HG03354 (cell line): ENCODE measurements around the gene TRHDE.

Source experiments
- ATAC-seq: cut with Tn5 transposase; IDR thresholded peaks from one replicate; pipeline ENCODE4 v1.9.1; 2021; ENCODE audit warnings: mild to moderate bottlenecking; ENCODE audit not compliant: unreplicated experiment, poor library complexity, severe bottlenecking

The TRHDE gene

GRCh38 chr12:72406111-72406510 lies 133.9 kb downstream of the TRHDE start:
- no peak for ATAC-seq

- ATAC-seq = no peak
Measured at GRCh38 chr12:72432037-72432604, 160.0 kb downstream of the TRHDE start.

GRCh38 chr12:72433298-72433697 lies 161.1 kb downstream of the TRHDE start:
- no peak for ATAC-seq

GRCh38 chr12:72434999-72435398 lies 162.8 kb downstream of the TRHDE start:
- no peak for ATAC-seq

- no peak for ATAC-seq
Measured at GRCh38 chr12:72442217-72442616, 170.0 kb downstream of the TRHDE start.

- ATAC-seq = no peak
Measured at GRCh38 chr12:72444125-72444524, 172.0 kb downstream of the TRHDE start.

DNA sequence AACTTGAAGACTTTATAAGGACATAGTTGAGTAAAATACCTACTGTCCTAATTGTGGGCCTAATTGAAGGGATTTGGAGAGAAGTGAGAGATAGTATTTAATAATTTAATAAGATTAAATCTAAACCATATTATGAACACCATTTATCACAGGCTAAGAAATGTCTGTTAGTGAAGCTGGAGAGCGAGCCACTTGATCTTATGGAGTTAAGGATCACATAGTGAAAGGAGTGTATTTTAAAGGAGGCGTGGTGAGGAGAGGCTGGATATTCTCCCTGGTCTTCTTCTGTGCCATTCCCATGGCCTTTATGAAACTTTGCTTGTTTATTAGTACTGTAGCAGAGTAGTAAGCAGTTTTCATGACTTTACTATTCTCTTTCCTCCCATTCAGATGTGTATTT lies 172.4 kb downstream of the TRHDE start:
- no peak for ATAC-seq

DNA sequence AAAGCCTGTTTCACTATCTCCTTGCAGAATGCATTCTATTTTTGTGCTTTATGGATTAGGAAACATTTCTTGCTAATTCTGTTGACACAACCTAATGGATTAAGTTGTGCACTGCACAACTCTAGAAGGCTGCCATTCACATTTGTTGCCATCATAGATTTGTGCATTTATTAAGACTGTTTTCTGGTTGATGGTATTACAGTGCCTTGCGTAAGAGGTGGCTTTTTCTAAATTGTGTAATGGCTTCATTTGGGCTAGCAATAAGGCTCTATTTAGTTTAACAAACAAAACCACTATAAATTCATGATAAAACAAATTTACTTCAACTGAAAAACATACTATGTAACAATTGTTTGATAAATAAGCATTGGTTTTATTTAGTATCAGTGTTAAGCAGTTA lies 175.9 kb downstream of the TRHDE start:
- ATAC-seq = no peak

GRCh38 chr12:72448805-72449204 lies 176.6 kb downstream of the TRHDE start:
- no peak for ATAC-seq

GRCh38 chr12:72453066-72453465 lies 180.9 kb downstream of the TRHDE start:
- no peak for ATAC-seq

DNA sequence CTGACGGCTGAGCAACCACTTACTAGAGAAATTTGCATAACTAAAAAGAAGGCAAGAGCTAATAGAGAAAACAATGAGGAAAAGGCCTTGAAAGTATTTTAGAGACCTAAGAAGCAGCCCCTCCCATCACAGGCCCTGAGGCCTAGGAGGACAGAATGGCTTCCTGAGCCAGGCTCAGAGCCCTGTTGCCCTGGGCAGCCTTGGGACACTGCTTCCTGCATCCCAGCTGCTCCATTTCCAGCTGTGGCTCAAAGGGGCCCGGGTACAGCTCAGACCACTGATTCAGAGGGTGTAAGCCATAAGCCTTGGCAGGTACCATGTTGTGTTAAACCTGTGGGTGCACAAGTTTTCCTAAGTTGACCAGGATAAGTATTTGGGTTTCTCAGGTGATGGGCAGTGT lies 181.4 kb downstream of the TRHDE start:
- ATAC-seq = no peak

DNA sequence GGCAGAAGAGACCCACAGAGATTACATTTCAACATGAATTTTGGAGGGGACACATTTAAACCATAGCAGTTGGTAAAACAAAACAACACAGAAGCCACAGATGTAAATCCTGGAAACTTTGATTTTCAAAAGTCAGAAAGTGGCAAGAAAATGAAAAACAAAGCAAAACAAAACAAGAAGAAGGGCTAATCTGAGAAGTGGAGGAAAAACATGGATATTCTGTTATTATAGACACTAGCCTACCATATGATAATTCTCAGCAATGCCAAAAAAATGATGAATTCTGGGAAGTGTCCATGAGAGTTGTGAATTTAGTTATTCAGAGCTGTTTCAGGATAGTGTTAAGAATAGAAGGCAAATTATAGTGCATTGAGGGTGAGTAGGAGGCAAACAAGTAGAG lies 192.3 kb downstream of the TRHDE start:
- no peak for ATAC-seq

DNA sequence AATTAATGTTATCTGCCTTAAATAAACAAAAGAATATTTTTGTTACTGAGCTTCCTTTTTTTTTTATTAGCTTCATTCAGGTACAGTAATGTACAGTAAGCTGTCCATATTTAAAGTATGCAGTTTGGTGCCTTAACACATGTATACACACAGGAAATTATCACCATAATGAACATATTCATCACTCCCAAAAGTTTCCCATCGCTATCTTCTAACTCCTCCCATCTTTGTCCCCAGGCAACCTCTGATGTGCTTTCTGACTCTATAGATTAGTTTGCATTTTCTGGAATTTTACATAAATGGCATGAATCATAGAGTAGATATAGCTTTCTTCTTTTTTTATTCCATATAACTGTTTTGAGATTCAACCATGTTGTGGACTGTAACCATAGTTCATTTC lies 193.0 kb downstream of the TRHDE start:
- no peak for ATAC-seq

- ATAC-seq = no peak
Measured at GRCh38 chr12:72465940-72466630, 193.9 kb downstream of the TRHDE start.

- ATAC-seq = no peak
Measured at GRCh38 chr12:72467985-72468384, 195.8 kb downstream of the TRHDE start.

- ATAC-seq = no peak
Measured at GRCh38 chr12:72468505-72468904, 196.3 kb downstream of the TRHDE start.

DNA sequence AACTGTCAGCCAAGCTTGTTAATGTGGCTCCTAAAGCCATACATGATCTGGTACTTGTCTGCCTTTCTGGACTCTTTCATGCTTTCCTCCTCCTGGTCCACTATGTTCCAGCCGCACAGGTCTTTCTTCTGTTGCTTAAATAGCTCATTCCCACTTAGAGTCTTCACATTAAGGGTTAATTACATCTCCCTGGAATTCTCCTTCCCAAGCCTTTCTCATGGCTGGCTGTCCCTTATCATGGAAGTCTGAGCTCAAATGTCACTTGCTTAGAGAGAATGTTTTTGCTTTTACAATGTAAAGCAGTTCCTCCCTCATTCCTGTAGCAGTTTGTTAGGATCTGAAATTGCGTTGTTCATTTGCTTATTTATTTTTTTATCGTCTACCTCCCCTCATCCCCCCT lies 199.6 kb downstream of the TRHDE start:
- no peak for ATAC-seq

- no peak for ATAC-seq
Measured at GRCh38 chr12:72472350-72472749, 200.2 kb downstream of the TRHDE start.

- no peak for ATAC-seq
Measured at GRCh38 chr12:72476301-72476700, 204.1 kb downstream of the TRHDE start.

- ATAC-seq = no peak
Measured at GRCh38 chr12:72485017-72485701, 213.0 kb downstream of the TRHDE start.

DNA sequence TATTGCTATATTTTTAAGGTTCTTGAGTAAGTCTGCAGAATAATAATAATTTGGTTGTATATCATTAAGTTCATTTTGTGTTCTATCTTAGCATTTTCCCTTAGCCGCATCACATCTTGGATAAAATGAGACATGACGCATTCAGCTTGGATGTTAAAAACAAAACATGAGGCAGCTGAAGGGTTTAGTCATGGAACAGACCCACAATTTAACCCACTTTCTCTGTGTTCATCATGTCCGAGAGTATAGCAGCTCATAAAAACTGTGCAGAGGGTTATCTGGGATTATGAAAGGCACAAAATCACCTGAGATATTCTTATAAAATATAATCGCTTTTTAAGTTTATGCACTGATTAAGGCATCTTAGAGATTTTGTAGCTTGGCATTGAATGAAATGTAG lies 219.3 kb downstream of the TRHDE start:
- ATAC-seq = no peak
